NCI-H226 (cell line): Measurements from ENCODE around the gene TEAD3.
"Not testable (repeated sequence)": the region's sequence is repeated elsewhere in the genome, so short reads cannot be mapped to it uniquely, and the experiment has no call there.

ENCODE experiments used
- DNase-seq: peaks from one replicate; pipeline ENCODE4 v3.0.0-alpha.2; 2015

The TEAD3 gene

DNA sequence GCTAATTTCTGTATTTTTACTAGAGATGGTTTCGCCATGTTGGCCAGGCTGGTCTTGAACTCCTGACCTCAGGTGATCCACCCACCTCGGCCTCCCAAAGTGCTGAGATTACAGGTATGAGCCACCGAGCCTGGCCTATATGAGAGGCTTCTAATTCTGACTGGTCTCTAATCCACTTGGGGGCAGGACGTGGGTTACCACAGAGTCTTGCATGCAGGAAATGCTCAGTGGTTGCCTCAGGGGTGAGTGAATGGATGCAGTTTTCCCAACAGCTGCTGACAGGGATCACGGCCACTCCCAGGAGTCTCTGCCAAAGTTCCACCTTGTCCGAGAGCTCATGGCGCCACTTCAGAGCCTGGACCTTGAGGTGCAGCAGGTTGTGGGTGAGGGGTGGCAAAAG, 51.2 kb downstream of the TEAD3 start:
- DNase-seq = peak; percentile 56

DNA sequence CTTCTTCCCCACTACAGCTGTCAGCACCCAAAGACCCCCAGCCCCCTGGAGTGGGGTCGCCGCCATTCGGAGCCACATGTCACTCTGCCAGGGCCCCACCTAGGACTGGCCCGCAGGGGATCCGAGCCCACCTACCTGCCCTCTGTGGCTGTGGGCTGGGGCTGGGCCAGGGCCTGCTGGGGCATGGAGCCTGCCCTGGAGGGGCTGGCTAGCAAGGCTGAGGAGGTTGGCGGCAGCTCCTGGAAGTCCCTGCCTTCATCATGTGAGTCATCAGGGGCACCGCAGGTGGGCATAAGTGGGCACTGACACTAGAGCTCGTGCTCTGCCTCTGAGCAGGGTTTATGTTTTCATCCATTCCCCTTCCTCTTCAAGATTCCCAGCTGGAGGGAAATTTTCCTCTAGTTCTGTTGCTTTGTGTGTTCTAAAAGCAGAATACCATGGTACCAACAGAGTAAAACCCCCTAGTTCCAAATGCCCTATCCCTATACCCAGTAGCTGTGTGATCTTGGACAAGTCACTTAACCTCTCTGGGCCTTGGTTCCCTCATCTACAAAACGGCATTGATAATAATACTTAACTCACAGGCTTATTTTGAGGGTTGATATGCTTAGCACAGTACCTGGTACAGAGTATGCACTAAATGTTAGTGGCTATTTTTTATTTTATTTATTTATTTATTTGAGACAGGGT, 53.4 kb downstream of the TEAD3 start:
- DNase-seq = no peak

DNA sequence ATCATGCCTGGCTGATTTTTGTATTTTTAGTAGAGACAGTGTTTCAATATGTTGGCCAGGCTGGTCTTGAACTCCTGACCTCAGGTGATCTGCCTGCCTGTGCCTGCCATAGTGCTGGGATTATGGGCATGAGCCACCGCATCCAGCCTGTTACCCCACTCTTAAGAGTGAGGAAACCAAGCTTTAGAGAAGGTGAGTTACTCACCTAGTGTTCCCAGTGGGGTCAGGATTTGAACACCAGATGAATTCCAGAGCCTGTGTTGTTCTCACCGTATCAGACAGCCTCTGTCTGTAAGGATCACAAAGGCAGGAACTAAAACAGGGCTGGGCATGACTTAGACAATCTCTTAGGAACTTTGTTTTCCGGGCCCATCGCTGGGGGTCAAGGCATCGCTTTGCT, 54.2 kb downstream of the TEAD3 start:
- DNase-seq = no peak

DNA sequence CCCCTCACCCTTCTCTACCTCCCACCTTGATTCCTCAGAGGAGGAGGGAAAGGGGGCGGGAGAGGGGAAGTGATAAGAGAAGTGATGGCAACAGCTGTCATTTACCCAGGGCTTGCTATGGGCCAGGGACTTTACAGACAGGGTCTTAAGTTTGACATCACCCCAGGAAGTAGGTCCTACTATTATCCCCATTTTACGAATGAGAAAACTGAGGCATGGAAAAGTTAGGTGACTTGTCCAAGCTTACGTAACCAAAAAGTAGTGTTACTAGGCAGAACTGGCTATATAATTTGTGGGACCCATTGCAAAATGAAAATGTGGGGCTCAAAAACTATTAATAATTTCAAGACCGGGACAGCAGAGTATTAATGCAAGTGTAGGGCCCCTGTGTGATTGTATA, 55.2 kb downstream of the TEAD3 start:
- DNase-seq = no peak

DNA sequence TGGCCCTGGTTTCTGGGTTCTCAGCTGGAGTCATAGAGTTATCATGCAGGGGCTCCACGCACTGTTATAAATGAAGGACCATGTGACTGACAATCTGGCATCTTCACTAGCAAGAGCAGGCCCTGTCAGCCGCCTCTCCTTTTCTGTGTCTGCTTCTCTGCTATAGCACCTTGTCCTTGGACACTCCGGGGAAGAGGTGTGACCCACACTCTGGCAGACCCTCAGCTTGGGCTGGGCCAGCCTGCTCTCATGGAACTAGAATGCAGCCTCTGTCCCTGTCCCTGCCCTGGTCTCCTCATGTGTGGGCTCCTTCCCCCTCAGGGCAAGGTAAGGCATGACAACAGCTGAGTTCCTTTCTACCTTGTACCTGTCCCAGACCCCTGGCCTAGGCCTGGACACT, 55.7 kb downstream of the TEAD3 start:
- no peak for DNase-seq

DNA sequence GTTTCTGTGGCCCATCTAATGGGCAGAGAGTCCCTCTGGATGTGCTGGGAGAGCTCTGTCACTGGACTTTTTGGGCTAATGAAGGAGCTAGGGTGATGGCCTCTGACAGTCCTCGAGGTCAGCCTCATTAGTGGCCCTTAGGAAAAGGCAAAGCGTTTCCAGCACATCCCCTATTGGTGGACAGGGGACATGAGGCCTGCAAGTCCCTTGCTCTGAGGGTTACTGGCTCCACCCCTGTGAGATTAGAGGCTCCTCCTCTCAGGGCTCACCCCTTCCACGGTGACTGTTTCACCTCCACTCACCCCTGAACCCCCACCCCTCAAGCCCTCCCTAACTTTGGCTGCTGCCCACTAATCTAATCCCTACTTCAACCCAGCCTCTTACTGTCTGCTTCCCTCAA, 57.6 kb downstream of the TEAD3 start:
- DNase-seq = no peak

DNA sequence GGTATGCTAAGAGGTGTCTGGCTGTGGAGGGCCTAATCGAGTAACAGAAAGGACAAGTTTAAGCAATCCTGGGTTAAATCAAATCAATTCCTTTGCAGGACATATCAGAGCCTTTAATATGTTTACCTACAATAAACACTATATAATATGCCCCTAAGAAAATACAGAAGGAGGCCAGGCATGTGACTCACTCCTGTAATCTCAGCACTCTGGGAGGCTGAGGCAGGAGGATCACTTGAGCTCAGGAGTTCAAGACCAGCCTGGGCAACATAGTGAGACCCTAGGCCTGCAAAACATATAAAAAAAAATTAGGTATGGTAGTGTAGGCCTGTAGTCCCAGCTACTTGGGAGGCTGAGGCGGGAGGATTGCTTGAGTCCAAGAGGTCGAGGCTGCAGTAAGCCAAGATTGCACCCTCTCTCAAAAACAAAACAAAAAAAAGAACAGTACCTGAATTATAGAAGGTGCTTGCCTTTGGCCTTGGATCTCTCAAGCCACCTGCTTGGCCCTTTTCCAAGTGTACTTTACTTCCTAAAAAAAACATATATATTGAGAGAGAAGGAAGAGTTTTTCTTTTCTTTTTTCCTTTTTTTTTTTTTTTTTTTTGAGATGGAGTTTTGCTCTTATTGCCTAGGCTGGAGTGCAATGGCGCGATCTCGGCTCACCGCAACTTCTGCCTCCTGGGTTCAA, 58.4 kb downstream of the TEAD3 start:
- DNase-seq = not testable (repeated sequence)

DNA sequence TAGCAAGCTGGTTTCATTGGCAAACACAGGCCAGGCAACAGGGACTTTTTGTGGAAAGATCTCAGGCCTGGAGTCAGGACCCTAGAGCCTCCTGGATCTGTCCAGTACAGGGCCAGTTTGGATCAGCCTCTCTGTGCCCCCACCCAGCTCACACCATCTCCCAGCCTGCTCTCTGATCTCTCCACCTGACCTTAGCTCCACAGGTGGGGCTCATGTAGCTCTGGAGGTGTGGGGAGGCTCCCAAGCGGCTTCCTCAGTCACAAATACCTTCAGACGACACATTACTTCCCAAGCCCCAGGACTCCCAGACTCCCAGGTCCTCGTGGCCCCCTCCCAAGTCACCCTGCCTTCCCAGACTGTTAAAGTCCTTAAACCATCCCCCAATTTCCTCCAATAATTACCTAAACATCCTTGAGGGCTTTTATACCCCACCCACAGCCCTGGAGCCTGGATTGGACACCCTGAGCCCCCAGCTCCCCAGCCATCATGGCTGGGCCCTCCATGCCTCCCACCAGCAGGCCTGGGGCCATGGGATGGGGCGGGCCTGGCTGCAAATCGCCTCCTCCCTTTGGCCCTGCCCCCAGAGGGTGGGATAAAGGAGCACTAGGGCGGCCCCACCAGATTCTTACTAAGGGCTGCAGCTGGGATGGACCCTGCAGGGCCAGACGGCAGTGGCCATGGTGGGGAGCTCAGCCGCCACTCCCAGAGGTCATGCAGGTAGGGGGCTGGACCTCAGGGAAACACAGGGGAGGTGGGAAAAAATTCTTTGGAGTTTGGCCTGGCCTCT, 60.6 kb downstream of the TEAD3 start:
- no peak for DNase-seq

DNA sequence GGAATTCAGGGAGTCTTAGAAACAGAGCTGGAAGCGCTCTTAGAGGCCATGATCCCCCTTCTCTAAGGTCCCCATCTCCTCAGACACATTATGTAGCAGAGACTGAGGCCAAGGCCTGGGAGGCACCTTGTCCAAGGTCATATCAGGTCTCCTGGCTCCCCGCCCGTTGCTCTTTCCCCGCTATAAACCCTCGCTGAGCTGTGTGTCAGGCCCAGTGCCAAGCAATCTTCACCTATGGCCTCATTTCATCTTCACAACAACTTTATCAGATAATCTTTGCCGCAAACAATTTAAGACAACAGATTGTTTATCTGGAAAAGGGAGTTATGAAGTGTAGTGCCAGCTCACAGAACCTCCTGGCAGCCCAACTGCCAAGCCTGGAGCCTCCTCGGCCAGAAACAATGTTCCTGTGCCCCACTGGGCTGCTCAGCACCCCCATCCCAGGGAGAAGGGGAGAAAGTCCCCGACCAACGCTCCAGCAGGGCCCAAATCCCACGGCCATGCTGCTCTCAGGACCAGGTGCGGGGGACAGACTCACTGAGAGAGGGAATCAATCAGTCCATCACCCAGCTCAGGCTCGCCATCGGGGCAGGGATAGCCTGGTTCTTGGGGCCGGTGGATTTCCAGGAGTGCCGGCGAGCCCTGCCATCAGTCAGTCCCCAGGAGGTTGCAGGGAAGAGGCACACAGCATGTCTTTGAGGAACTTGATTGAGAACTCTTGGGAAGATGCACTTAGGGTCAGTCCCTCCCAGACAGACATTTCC, 61.6 kb downstream of the TEAD3 start:
- no peak for DNase-seq

DNA sequence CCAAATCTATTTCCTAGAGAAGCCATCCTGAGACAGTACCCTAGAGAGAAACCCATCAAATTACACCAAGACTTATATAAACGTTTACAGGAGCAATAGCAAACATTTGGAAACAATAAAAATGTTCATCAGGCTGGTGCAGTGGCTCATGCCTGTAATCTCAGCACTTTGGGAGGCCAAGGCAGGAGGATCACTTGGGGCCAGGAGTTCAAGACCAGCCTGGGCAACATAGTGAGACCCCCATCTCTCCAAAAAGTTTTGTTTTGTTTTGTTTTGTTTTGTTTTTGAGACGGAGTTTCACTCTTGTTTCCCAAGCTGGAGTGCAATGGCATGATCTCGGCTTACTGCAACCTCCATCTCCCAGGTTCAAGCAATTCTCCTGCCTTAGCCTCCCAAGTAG, 64.2 kb downstream of the TEAD3 start:
- not testable (repeated sequence) for DNase-seq

DNA sequence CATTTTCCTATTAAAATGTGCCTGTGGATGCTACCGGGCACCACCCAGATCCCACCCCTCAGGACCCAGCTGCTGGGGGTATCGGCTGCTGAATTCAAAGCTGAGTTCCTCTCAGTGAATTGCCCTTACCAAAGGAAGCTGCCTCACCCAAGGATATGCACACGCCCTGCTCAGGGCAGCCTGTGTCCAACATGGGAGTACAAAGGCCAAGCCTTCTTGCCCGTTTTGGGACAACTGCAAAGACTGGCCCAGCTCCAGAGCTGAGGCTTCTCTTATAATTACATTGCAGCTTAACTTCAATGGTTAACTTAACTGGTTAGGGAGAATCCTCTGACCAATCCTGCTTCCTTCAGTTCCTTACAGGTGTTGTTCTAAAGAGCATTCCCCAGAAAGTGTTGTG, 64.6 kb downstream of the TEAD3 start:
- no peak for DNase-seq

DNA sequence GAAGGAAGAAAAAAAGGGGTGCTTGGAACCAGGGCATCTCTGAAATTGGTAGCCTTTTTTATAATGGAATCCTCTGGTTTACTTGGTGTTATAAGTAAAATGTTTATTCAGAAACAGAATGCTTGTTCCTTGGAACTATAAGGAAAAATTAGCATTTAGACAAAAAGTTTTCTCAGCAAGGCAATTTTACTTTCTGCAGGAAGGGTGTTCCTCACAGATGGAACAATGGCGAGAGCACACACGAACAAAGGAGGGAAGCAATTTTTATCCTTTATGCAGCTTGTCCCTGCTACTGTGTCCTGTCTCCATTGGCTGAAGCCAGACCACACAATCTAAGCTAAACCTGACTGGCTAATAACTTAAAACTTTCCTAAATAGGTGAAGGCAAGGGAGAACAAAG, 67.4 kb downstream of the TEAD3 start:
- DNase-seq = no peak

DNA sequence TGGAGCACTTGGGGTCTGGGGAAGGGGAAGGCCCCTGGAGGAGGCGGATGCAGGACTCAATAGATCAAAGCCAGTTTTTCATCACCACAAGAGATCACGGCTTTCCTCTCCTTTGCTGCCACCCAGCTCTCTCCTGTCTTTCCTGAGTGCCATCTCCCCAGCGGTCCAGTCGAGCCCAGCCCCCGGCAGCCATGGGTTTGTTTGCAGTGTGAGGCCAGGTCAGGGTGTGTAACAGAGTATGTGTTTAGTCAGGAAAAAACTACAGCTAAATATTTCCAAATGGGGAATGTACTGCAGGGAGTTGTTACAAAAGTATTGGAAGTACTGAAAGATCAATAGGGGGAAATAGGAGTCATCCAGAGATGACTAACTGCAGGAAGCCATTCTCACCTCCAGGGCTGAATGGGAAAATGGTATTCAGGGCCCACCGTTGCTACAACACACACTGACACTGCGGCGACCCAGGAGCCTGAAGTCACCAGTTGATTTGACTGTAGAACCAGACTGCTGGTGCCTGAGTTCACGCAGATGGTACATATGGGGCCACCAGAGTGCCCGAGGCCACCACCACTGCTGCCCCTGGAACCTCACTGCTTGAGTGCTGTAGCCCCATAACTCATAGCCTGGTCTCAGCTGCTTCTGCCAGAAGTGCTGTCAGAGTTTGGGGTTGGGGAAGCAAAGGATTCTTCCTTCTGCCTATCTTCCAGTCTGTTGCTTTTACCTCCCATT, 68.3 kb downstream of the TEAD3 start:
- DNase-seq = no peak

DNA sequence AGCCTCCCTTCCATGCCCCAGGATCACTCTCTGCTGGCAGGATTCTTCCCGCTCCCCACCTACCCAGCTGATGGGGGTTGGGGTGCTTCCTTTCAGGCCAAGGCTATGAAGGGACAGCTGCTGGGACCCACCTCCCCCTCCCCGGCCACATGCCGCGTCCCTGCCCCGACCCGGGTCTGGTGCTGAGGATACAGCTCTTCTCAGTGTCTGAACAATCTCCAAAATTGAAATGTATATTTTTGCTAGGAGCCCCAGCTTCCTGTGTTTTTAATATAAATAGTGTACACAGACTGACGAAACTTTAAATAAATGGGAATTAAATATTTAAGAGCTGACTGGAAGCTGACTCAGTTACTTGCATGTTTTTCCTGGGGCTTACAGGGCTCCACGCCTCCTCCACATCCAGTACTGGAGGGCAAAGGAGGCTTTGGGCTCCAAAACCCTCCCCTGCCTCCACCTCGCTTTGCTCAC, 69.0 kb downstream of the TEAD3 start:
- DNase-seq = peak; percentile 78

DNA sequence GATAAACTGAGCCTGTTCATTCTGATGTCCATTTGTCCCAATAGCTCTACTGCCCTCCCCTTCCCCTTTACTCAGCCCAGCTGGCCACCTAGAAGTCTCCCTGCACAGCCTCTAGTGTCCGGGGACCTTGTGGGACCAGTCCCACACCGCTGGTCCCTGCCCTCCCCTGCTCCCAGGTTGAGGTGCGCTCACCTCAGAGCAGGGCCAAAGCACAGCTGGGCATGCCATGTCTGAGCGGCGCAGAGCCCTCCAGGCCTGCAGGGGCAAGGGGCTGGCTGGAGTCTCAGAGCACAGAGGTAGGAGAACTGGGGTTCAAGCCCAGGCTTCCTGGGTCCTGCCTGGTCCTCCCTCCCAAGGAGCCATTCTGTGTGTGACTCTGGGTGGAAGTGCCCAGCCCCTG, 69.4 kb downstream of the TEAD3 start:
- DNase-seq = no peak

DNA sequence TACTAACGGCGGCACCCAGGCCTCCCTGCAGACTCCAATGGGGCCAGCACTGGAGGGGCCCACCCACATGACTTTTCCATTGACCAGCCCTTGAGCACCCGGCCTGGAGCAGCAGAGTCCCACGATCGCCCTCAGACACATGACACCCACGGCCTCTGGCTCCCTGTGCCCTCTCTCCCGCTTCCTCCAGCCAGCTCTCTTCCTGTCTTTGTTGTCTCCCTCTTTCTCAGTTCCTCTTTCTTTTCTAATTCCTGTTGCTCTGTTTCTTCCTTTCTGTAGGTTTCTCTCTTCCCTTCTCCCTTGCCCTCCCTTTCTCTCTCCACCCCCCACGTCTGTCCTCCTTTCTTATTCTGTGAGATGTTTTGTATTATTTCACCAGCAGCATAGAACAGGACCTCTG, 70.8 kb downstream of the TEAD3 start:
- DNase-seq = no peak

DNA sequence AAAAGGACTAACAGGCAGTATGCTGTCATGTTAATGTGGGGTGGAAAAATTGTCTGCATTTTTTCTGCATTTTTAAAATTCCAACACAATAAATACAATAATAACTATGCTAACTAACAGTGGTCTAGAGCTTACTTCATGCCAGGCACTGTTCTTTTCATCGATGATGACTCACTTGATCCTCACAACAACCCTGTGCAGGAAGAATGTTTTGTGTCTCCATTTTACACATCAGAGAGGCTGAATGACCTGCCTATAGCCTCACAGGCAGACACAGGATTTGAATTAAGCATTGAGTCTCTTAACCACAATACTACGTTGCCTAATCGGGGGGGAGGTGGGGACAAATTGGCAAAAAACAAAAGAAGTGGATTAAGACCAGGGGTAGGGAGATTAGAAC, 71.6 kb downstream of the TEAD3 start:
- DNase-seq = peak; percentile 79
